GM21367 (cell line): ENCODE data around the gene COL11A2.
"Not testable (repeated sequence)": the region's sequence is repeated elsewhere in the genome, so short reads cannot be mapped to it uniquely, and the experiment has no call there.

Experiments
- ATAC-seq: cut with Tn5 transposase; IDR thresholded peaks from one replicate; pipeline ENCODE4 v1.9.1; 2021; ENCODE audit not compliant: unreplicated experiment

Gene COL11A2

DNA sequence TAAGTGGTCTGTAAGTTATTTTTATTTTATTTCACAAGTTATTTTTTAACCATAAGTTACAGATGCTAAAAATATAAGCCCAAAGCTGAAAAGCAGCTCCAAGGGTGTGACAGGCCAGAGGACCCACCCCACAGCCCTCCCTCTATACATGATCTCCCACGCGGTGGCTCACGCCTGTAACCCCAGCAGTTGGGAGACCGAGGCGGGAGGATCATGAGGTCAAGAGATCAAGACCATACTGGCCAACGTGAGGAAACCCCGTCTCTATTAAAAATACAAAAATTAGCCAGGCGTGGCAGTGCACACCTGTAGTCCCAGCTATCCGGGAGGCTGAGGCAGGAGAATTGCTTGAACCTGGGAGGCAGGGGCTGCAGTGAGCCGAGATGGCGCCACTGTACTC lies 32.2 kb downstream of the COL11A2 start:
- no peak for ATAC-seq

DNA sequence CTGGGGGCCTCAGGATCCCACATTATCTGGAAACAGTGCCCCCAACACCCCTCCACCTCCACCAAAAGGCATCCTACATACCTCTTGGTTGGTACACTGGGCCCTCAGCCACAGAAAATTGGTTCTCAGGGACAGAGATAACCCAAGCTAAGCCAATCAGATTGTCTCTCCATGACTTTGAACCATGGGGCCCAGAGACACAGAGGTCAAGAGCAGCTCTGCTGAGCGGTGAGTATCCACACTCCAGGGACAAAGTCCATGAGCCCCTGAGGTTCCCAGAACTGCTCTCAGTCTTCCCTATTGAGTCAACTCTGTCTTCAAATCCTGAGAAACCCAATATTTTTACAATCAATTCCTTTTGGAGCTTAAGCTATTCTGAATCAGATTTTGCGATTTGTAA lies 35.3 kb downstream of the COL11A2 start:
- no peak for ATAC-seq

DNA sequence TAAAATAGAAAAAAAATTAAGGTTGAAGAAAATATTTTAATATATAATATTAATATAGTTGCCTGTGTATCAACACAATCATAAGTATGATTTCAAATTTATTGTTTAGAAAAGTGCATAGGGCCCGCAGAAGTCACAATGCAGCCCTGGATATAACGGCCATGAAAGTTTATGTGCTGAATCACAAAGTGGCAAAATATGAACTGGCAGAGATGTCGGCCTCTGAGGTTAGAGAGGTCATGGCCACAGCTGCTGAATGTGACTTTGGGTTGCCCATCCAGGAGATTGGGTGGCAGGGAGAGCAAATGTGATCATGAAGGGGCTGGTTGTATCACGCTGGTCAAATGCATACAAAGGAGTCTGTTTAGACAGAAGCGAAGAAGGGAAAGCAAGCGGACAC lies 35.7 kb downstream of the COL11A2 start:
- no peak for ATAC-seq

DNA sequence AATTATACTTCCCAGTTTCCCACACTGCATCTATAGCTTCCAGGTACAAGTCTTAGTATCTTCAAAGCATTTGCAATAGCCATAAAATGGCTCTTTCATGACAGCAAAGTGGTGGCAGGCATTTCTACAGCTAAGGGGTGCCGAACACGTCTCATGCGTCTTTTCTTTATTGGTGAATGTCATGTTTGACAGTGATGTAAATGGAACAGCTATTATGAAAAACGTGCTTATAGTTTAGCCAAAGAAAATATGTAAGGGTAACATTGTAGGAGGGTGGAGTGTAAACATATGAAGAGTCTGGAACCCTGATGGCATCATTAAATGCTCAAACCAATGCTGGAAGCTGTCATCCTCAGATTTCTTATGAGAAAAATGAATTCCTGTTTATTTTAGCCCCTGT lies 37.9 kb downstream of the COL11A2 start:
- no peak for ATAC-seq

DNA sequence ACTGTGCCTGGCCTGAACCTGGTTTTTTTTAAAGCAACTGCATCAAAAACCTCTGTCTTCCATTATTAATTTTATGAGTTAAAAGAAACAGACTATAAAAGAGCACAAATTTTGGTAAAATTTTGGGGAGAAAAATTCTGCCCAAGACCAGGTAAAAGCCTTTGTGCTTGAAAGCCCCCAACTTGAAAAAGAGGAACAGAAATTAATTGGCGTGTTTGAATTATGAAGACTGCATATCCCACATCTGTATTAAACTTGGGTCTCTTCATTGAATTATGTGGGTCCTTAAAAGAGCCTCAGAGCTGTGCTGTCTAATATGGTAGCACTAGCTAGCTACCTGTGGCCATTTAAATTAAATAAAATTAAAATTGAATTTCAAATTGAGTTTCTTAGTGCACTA lies 41.2 kb downstream of the COL11A2 start:
- ATAC-seq = no peak

DNA sequence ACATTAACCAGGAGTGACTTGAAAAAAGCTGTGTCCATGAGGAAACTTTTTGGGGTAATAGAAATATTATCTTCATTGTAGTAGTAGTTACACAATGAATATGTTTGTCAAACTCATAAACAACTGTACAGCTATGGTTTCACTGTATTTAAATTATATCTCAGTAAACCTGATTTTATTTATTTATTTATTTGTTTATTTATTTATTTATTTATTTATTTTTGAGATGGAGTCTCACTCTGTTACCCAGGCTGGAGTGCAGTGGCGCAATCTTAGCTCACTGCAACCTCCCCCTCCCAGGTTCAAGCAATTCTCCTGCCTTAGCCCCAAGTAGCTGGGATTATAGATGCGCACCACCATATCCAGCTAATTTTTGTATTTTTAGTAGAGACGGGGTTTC lies 41.7 kb downstream of the COL11A2 start:
- ATAC-seq = not testable (repeated sequence)

DNA sequence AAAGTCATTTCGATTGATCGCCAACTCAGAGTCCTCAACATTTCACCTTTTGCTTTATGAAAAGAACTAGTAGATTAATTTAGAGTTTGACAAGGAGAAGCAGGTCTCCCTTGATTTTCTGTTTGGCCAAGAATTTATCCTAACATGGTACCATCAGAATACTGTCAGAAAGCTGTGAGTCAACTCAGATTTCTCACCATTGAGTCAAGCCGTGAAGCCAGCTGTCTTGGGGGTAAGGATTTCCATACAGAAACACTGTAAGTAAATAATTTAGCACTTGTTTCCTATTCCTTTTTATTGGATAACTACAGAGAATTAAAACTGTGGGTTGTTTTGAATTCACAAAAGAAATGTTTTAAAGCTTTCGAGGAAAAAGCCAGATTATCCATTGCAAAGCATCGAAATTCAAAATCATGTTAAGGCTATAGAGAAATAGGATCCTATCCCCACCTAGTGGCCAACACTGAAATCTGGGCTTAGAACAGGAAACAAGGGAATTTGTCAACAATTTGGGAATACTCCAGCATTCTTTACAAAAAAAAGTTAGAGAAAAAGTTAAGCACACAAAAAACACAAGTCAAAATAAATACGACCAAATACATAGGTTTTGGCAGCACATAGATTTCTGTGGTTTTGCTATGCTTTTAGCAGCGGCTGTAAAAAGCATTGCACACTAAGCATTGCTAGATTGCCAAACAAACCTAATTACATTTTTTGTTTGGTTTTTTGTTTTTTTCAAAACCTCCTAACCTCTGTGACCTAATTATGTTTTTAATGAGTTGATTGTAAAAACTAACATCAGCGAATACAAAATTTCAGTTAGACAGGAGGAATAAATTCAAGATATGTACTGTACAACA lies 44.2 kb downstream of the COL11A2 start:
- no peak for ATAC-seq

DNA sequence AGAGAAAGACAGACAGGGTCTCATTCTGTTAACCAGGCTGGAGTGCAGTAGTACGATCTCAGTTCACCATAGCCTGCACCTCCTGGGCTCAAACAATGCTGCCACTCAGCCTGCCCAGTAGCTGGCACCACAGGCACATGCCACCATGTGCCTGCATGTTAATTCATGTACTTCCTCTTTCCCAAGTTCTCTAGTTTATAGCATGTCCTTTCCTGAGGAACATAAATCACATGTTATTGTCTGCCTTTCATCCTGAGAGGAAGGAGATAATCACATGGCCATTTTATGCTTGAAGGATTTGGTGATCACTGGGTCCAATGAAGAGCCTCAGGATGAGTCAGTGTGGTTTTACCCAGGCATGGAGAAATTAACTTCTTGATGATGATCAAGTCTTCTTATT lies 47.9 kb downstream of the COL11A2 start:
- ATAC-seq = no peak

DNA sequence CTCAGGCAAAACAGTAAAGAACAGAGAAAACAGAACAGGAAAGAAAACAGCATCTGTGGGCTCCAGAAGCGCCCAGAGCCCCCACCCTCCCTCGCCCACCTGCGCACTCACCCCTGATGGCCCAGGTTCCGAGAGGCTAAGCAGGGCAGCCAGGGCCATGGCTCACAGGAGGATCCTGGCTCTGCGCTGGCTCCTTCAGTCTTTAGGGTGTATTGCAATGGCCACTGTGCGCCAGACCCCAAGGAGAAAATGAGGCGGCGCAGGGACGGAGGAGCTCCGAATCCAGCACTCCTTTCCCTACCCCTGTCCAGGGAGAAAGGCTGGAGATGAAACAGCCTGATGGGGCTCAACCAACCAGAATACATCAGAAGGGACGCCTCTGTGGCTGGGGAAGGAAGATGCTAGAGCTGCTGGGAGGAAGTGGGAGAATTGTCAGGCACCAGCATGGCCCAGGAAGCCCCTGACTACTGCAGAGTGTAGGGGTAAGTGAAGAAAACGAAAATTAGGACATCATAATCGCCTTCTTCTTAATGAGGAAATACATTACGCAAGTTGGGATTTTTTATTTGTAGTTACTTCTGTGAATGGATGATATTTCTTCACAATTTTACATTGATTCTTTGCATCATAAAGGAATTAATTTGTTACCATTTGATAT lies 49.0 kb downstream of the COL11A2 start:
- no peak for ATAC-seq

DNA sequence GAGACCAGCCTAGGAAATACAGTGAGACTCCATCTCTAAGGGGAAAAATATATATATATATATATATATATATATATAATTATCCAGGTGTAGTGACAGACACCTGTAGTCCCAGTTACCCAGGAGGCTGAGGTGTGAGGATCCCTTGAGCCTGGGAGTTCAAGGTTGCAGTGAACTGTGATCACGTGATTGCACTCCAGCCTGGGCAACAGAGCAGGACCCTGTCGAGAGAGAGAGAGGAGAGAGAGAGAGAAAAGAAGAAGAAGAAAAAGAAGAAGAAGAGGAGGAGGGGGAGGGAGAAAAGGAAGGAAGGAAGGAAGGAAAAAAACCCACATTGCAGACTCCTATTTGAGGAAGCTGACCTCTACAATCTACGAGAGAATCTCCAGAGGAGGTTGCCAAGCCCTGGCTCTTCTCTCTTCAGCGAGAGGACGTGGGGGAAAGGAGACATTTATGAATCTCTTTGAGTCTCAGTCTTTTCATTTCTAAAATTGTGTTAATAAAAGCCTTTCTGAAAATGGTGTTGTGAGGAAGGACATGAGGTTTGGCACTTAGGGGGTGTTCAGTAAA lies 49.7 kb downstream of the COL11A2 start:
- no peak for ATAC-seq

DNA sequence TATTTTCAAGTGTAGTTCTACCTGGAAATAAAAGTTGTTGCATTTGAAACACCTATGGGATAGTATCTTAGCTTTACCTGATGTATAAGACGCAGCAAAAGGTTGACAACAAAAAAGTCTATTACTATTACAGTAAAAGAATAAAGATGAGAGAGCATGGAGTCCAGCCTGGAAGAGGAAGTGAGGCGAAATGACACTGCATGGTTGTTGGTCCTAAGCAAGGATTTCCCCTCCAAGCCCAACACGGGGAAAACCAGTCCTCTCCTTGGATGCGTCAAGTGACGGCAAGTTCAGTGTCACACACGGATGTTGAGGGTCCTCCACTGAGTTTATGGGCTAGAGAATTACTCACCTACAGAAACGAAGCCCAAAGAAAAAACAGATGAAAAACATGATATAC lies 51.7 kb downstream of the COL11A2 start:
- ATAC-seq = no peak

DNA sequence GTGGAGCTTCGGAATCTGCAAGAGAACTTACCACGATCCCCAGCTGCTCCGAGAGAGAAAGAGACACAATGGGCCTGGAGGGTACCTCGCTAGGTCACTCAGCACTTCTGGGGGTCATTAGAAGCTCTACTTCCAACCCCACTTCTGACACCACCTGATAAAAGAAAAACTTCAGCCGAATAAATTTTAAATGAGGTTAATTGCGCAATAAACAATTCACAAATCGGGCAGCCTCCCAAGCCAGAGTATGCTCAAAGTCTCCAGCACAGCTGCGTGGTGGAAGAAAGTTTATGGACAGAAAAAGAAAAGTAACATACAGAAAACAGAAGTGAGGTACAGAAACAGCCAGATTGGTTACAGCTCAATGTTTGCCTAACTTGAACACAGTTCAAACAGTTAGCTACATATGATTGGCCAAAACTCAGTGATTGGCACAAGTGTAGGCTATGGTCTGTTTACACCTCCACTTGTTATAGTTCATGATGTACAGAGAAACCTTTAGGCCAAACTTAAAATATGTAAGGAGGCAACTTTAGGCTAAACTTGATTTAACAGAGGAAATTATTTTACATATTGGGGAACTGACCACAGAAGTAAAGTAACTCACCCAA lies 52.6 kb downstream of the COL11A2 start:
- ATAC-seq = no peak

DNA sequence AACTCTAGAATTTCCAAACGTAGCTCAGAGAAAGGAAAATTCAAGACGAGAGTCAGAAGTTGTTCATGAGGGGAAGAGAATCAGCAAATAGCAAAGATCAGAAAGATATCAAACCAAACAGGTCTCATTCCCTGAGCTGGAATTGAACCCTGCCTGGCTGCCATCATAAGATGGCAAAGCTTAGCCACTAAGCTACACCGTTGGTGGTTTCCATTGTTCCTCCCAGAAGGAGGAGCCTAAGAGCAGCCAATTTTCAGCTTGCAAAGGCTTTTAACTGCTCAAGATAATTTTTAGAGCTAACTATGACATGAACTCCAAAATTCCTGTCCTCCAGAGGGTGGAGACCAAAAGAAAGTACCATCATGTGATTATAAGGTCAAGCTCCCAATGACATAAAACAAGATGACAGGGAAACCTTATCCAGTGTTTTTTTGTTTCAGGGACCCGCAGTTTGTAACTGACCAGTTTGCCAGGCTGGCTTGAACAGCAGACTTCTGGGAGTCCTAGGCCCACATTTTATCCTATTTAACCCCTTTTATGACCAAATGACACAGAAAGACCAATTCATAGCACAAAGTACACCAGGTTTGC lies 55.9 kb downstream of the COL11A2 start:
- no peak for ATAC-seq

DNA sequence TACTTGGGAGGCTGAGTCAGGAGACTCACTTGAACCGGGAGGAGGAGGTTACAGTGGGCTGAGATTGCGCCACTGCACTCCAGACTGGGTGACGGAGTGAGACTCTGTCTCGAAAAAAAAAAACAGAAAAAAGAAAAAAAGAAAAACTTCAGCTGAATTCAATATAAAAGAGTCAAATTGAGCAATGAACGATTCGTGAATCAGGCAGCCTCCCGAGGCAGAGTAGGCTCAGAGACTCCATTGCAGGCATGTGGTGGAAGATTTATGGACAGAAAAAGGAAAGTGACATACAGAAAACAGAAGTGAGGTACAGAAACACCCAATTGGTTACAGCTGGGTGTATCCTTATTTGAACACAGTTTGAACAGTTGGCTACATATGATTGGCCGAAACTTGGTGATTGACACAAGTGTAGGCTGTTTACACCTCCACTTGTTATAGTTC lies 60.2 kb downstream of the COL11A2 start:
- no peak for ATAC-seq

DNA sequence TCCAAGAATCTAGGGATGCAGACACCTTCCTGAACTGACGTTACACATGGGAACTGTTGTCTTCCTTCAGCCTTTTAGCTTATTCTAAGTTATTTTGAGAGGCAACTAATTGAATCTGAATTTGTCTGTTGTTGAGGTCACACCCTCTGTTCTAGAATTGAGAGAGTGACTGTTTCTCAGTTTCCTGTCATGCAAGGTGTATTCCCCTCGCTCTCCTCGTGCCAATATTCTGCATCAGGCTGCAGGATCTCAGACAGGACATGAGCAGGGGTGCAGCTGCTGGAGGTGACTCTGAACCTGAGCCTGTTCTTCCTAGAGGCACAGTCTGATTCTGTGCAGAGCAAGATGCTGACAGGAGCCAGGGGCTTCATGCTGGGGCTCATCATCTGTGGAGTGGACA lies 63.9 kb downstream of the COL11A2 start:
- no peak for ATAC-seq

DNA sequence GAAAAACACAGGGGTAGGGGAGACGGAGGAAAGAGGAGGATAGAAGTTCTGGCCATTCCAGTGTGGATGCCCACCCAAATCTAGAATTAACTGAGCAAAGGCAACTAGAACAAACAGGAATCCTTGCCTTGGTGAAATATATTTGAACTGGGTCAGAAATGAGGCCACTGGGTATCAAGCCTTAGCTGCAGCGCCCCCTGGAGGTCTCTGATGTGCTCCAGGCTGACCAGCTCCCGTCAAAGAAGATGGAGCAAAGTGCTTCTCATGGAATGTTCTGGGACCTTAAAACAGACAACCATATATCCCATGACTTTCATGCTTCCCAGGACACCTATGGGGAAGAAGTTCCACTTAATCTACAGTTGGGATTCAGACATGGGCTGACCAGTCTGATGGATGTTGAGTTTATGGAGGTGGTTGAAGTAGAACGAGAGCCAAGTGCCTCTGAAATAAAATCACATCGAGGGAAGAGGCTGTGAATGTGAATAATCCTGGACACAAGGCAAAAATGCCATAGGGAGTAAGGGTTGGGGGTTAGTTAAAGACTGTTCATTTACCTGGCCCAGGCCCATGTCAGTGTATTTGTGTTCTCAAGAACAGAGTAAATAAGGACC lies 66.1 kb downstream of the COL11A2 start:
- no peak for ATAC-seq

DNA sequence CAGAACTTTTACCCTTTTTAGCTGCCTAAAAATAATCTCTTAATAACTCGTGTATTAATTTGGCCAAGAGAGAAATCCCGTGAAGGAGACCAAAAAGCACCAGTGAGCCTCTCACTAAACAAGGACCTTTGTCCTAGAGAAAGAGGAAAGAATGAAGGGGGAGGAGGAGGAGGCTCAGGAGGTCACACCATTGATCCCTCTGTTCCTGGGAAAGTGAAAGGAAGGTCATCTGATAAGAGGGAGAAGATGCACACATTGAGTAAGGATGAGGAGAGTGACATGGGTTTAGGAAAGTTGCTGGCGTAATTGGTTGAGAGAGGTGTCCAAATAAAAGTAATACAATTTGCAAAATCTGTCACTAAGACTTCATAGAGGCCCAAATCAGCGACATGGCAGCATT lies 67.3 kb downstream of the COL11A2 start:
- ATAC-seq = no peak

DNA sequence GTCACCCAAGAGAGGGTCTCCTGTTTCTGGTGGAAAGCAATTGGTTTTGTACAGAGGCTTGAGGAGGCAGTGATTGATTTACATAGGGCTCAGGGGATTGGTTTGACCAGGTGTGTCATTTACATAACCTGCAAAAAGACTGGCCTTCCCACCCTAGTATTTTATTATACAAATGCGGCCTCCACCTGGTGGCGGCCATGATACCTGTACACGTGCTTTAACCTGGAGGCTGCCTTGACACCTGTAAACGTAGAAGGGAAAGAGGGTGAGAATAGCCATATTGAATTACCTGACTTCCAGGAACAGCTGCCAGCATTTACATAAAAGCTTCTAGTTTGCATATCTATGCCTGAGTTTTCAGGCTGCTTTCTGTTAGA lies 67.8 kb downstream of the COL11A2 start:
- no peak for ATAC-seq

DNA sequence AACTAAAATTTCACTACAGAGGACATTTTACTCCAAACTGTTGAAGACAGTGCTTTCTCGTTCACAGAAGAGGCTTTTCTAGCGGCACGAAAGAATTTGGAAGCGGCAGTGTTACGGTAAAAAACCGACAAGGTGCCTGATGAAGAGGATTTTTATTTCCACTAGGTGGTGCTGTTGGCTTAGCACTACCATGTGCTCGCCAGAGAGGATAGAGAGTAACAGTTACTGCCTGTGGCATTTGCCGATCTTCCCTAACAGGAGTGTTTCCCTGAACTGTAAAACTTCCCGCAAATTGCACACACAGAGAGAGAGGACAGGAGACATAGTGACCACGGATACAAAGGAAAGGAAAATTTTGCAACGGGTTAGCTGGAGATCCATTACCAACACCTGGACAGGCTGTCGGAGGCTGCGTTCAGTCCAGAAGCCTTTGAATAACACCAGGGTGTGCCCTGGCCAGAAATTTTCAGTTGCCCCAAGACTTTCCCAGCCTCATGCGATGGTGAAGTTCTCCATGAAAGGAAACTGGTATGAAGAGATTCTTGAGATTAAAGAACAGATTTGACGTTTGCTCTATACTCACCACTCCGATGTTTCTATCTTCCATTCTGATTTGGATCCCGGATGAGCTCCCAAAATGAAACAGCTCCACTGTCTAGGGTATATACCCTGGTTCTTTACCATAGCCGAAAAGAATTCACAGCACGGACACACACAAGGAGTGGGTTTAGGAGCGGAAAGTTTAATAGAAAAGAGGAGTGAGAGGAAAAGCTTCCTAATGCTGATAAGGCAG lies 68.3 kb downstream of the COL11A2 start:
- ATAC-seq = no peak

DNA sequence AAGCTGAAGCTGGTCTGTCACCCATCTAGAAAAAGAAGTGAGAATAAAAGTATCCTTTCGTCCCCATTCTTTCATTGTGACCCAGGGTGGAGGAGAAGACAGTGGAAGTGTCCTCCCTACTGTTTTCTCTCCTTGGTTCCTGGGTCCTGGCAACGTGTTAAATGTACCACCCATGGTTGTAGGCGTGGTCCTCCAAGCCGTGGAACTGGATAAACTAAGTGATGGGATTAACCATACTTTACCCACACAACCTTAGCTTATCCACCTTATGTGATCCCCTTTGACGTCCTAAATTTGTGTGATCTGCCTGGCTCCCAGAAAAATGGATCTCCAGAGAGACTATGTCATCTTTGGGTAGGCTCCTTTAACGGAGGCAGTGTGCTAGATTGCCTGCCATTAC lies 69.1 kb downstream of the COL11A2 start:
- no peak for ATAC-seq
